NCI-H82 treated with DMSO at 0.1 percent for 48 hours (cell line): Measurements from ENCODE around the gene CLNS1A.
A peak's percentile ranks its signal among the peaks of the same experiment; 100 is the strongest.
"Not testable (repeated sequence)": the region's sequence is repeated elsewhere in the genome, so short reads cannot be mapped to it uniquely, and the experiment has no call there.

Experiments used
- DNase-seq: peaks from one replicate; lab custom pipeline; 2025; ENCODE audit not compliant: unreplicated experiment; lab: John Stamatoyannopoulos, UW

Gene CLNS1A

GRCh38 chr11:77637345-77638165 lies at the start of gene CLNS1A:
Gene CLNS1A, minus strand, starts transcription at chr11:77637794. Its CDS starts 80 bp downstream, at chr11:77637714.
- peak; percentile 79 for DNase-seq

GRCh38 chr11:77687088-77687487 lies 49.5 kb upstream of the CLNS1A start:
- DNase-seq: peak; percentile 15

GRCh38 chr11:77677138-77677537 lies 39.5 kb upstream of the CLNS1A start:
- no peak for DNase-seq

- DNase-seq: no peak
Observed at GRCh38 chr11:77672264-77672663, 34.7 kb upstream of the CLNS1A start.

GRCh38 chr11:77669848-77670511 lies 32.4 kb upstream of the CLNS1A start:
- DNase-seq: no peak

- DNase-seq: no peak
Observed at GRCh38 chr11:77668760-77669159, 31.2 kb upstream of the CLNS1A start.

GRCh38 chr11:77665240-77665965 lies 27.8 kb upstream of the CLNS1A start:
- DNase-seq: no peak

- no peak for DNase-seq
Observed at GRCh38 chr11:77661670-77662069, 24.1 kb upstream of the CLNS1A start.

GRCh38 chr11:77660947-77661346 lies 23.4 kb upstream of the CLNS1A start:
- DNase-seq: no peak

- DNase-seq: no peak
Observed at GRCh38 chr11:77658213-77659013, 20.8 kb upstream of the CLNS1A start.

- no peak for DNase-seq
Observed at GRCh38 chr11:77656362-77656761, 18.8 kb upstream of the CLNS1A start.

GRCh38 chr11:77654770-77655434 lies 17.3 kb upstream of the CLNS1A start:
- DNase-seq: no peak

- no peak for DNase-seq
Observed at GRCh38 chr11:77650123-77650522, 12.5 kb upstream of the CLNS1A start.

GRCh38 chr11:77647654-77648305 lies 10.2 kb upstream of the CLNS1A start:
- no peak for DNase-seq

GRCh38 chr11:77644887-77645286 lies 7.3 kb upstream of the CLNS1A start:
- DNase-seq: no peak

- no peak for DNase-seq
Observed at GRCh38 chr11:77642228-77642627, 4.6 kb upstream of the CLNS1A start.

- no peak for DNase-seq
Observed at GRCh38 chr11:77636731-77637344, 756 bp downstream of the CLNS1A start.

- DNase-seq: not testable (repeated sequence)
Observed at GRCh38 chr11:77633926-77634325, 3.7 kb downstream of the CLNS1A start.

GRCh38 chr11:77630157-77630710 lies 7.4 kb downstream of the CLNS1A start:
- DNase-seq: no peak
